Muscle of leg (tissue), 11 donors: ENCODE measurements around the gene UST. TPM values are rescaled to one million over a fixed set of nuclear protein-coding genes. Genes with fewer than 3 reads are reported as not detected.
"Not testable (repeated sequence)": the region's sequence is repeated elsewhere in the genome, so short reads cannot be mapped to it uniquely, and the experiment has no call there.

ENCODE experiments used
- DNase-seq: peaks from one replicate; pipeline ENCODE4 v3.0.0; 2013
- H3K27ac ChIP-seq: one replicate; pipeline ENCODE4 v1.5.1; 2013; ENCODE audit warnings: mild to moderate bottlenecking, low read length, control low read depth
- H3K27me3 ChIP-seq: one replicate; pipeline ENCODE4 v1.6.1; 2013; ENCODE audit warnings: low read length; ENCODE audit not compliant: control insufficient read depth, insufficient read depth
- H3K36me3 ChIP-seq: one replicate; pipeline ENCODE4 v1.6.1; 2013; ENCODE audit warnings: low read length; ENCODE audit not compliant: control insufficient read depth, insufficient read depth
- H3K4me1 ChIP-seq: one replicate; pipeline ENCODE4 v1.6.1; 2013; ENCODE audit warnings: low read length; ENCODE audit not compliant: control insufficient read depth, insufficient read depth
- H3K4me3 ChIP-seq: one replicate; pipeline ENCODE4 v1.5.1; 2013; ENCODE audit warnings: low read length, control low read depth
- H3K9me3 ChIP-seq: replicated peaks from 2 replicates; pipeline ENCODE4 v1.6.1; 2013; ENCODE audit warnings: low read depth, low read length; ENCODE audit not compliant: control insufficient read depth
- WGBS: methylation state at CpG from one replicate; pipeline ENCODE4 v1.1.5; 2013; ENCODE audit warnings: missing lambda C conversion rate; ENCODE audit not compliant: insufficient coverage; 5-methylcytosine and 5-hydroxymethylcytosine counted together
- polyA plus RNA-seq, 8 donors: library from polyadenylated mRNA; unstranded; fragments of 120-200 nt; gene quantifications; one replicate each; pipeline versions ENCODE4 v1.2.1 to v1.2.3, GENCODE V29; 2013; ENCODE audit warnings: inconsistent platforms in 1 of 8, low replicate concordance in 1 of 8; ENCODE audit not compliant: insufficient read length in 8 of 8, insufficient read depth in 1 of 8
- total RNA-seq: library from RNA; stranded (reverse); fragments of 120-200 nt; gene quantifications from one replicate; pipeline ENCODE4 v1.2.4, GENCODE V29; 2013

The UST gene
- total and polyA plus RNA-seq, 9 donors, result 5.0 to 15.6 (median 9.3) TPM

GRCh38 chr6:148749674-148750073, 2.8 kb downstream of the UST start:
- DNase-seq, result no peak
- Histone ChIP-seq H3K27me3 (peaks cover 29% of the 10 kb centered on the region), H3K9me3 (no peaks in the 10 kb centered on the region), H3K27ac (no peak overlapping the region), H3K36me3 (no peaks in the 10 kb centered on the region), H3K4me1 (peaks cover 29% of the 10 kb centered on the region), H3K4me3 (no peak overlapping the region)
- WGBS, result no CpG with 5 or more reads among the region's 1 CpG

- 61% methylated on average over 7 of the region's 13 CpGs for WGBS
- Histone ChIP-seq H3K4me1 (peaks cover 26% of the 10 kb centered on the region), H3K27me3 (peaks cover 26% of the 10 kb centered on the region), H3K27ac (no peak overlapping the region), H3K36me3 (no peaks in the 10 kb centered on the region), H3K9me3 (no peaks in the 10 kb centered on the region), H3K4me3 (no peak overlapping the region)
- DNase-seq, result peak; percentile 65
Observed at GRCh38 chr6:148750838-148751792, 4.3 kb downstream of the UST start.

GRCh38 chr6:148751793-148752170, 5.0 kb downstream of the UST start:
- Histone ChIP-seq H3K4me1 (peaks cover 24% of the 10 kb centered on the region), H3K4me3 (no peak overlapping the region), H3K9me3 (no peaks in the 10 kb centered on the region), H3K27me3 (peaks cover 24% of the 10 kb centered on the region), H3K36me3 (no peaks in the 10 kb centered on the region), H3K27ac (no peak overlapping the region)
- no CpG with 5 or more reads among the region's 2 CpGs for WGBS
- no peak for DNase-seq

- H3K4me3 ChIP-seq, H3K27ac ChIP-seq, DNase-seq, H3K36me3 ChIP-seq, H3K27me3 ChIP-seq, H3K9me3 ChIP-seq: not testable (repeated sequence)
- H3K4me1 ChIP-seq, result peaks cover 15% of the 10 kb centered on the region
- WGBS, result no CpG with 5 or more reads among the region's 1 CpG
Observed at GRCh38 chr6:148755379-148755778, 8.5 kb downstream of the UST start.

- Histone ChIP-seq H3K27me3 (no peaks in the 10 kb centered on the region), H3K9me3 (no peaks in the 10 kb centered on the region), H3K27ac (no peak overlapping the region), H3K4me3 (no peak overlapping the region), H3K4me1 (peaks cover 24% of the 10 kb centered on the region), H3K36me3 (no peaks in the 10 kb centered on the region)
- DNase-seq, result no peak
- 19% methylated on average over 1 of the region's 2 CpGs for WGBS
Observed at GRCh38 chr6:148757944-148758480, 11.2 kb downstream of the UST start.

- H3K27me3 ChIP-seq, result no peaks in the 10 kb centered on the region
- peak; percentile 82 for DNase-seq
- H3K4me1 ChIP-seq, result peaks cover 24% of the 10 kb centered on the region
- no peaks in the 10 kb centered on the region for H3K36me3 ChIP-seq
- no peaks in the 10 kb centered on the region for H3K9me3 ChIP-seq
- H3K4me3 ChIP-seq, result no peak overlapping the region
- WGBS, result 47% methylated on average over 5 of the region's 6 CpGs
- peak overlapping the region; percentile 57 for H3K27ac ChIP-seq
Observed at GRCh38 chr6:148758492-148758891, 11.7 kb downstream of the UST start.

GRCh38 chr6:148760258-148760534, 13.4 kb downstream of the UST start:
- no peak overlapping the region for H3K4me3 ChIP-seq

GRCh38 chr6:148760568-148761526, 14.0 kb downstream of the UST start:
- Histone ChIP-seq H3K9me3 (peaks cover 2% of the 10 kb centered on the region), H3K27ac (peak overlapping the region; percentile 92), H3K36me3 (no peaks in the 10 kb centered on the region), H3K4me1 (peaks cover 24% of the 10 kb centered on the region), H3K4me3 (peak overlapping the region; percentile 18), H3K27me3 (no peaks in the 10 kb centered on the region)
- WGBS, result 0% methylated on average over 2 of the region's 14 CpGs
- DNase-seq, result peak; percentile 92

More at GRCh38 chr6:148760258-148760534, 13.4 kb downstream of the UST start:
- DNase-seq, result no peak
- Histone ChIP-seq H3K27ac (peak overlapping the region; percentile 92), H3K9me3 (peaks cover 2% of the 10 kb centered on the region), H3K36me3 (no peaks in the 10 kb centered on the region), H3K27me3 (no peaks in the 10 kb centered on the region), H3K4me1 (peaks cover 24% of the 10 kb centered on the region)
- WGBS, result no CpG with 5 or more reads among the region's 1 CpG

- peak overlapping the region; percentile 12 for H3K4me3 ChIP-seq
- peaks cover 24% of the 10 kb centered on the region for H3K4me1 ChIP-seq
- H3K27me3 ChIP-seq, result no peaks in the 10 kb centered on the region
- no peaks in the 10 kb centered on the region for H3K36me3 ChIP-seq
- peak overlapping the region; percentile 92 for H3K27ac ChIP-seq
- H3K9me3 ChIP-seq, result peaks cover 2% of the 10 kb centered on the region
- 13% methylated on average over 5 of the region's 8 CpGs for WGBS
- peak; percentile 81 for DNase-seq
Observed at GRCh38 chr6:148761527-148762011, 14.7 kb downstream of the UST start.

GRCh38 chr6:148762231-148762630, 15.4 kb downstream of the UST start:
- no CpG with 5 or more reads among the region's 1 CpG for WGBS
- Histone ChIP-seq H3K4me3 (no peak overlapping the region), H3K27ac (peak overlapping the region; percentile 92), H3K36me3 (no peaks in the 10 kb centered on the region), H3K27me3 (no peaks in the 10 kb centered on the region), H3K4me1 (peaks cover 24% of the 10 kb centered on the region), H3K9me3 (peaks cover 2% of the 10 kb centered on the region)
- DNase-seq, result no peak
